Measurements from ENCODE around the gene ENO1.

ENO1 gene

GRCh38 chr1:8813016-8813763, 65.3 kb downstream of the ENO1 start:
- no peak for DNase-seq (ENCODE audit: low spot score)

- no peak for DNase-seq (ENCODE audit: low spot score)
Observed at GRCh38 chr1:8812081-8812480, 66.4 kb downstream of the ENO1 start.
